ENCODE measurements around the gene POLR3A. TPM values are rescaled to one million over a fixed set of nuclear protein-coding genes. Genes with fewer than 3 reads are reported as not detected.

The POLR3A gene
- total and polyA plus RNA-seq, 9 donors = 4.8 to 15.0 (median 12.8) TPM

DNA sequence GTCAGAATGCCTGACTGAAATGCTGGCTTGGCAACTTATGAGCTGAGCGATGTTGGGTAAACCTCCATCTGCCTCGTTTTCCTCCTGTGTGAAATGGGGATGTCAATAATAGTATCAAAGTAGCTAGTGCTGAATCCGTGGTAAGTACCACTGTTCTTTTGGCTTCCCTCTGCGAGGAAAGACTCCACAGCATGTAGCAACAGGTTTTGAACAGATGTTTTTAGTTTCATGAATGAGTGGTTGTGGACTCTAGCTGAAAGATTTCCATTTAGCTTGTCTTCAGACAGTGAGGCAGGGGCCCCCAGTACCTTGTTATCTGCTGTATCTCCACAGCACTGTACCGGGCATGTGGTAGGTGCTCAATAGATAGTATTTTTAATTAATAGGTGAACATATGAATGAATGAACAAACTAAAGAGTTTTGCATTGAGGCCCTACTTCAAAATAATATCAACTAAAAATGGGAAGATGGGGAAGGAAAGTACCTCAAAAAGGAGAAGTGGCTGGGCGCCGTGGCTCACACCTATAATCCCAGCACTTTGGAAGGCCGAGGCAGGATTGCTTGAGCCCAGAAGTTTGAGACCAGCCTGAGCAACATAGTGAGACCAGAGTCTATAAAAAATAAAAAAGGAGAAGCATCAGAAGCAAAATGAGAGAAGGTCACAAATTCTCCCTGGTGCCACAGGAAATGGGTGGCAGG, 97.1 kb downstream of the POLR3A start:
- Histone ChIP-seq H3K27me3 (no peaks in the 10 kb centered on the region), H3K4me3 (no peak overlapping the region), H3K9me3 (no peaks in the 10 kb centered on the region), H3K36me3 (no peaks in the 10 kb centered on the region), H3K27ac (no peak overlapping the region), H3K4me1 (ENCODE audit: insufficient read depth) (peaks cover 9% of the 10 kb centered on the region)
- no peak for DNase-seq
- 79 to 87% (median 83%) methylated on average over 8 of the region's 8 CpGs for WGBS, 3 donors
- TF ChIP-seq, protein P1, sequence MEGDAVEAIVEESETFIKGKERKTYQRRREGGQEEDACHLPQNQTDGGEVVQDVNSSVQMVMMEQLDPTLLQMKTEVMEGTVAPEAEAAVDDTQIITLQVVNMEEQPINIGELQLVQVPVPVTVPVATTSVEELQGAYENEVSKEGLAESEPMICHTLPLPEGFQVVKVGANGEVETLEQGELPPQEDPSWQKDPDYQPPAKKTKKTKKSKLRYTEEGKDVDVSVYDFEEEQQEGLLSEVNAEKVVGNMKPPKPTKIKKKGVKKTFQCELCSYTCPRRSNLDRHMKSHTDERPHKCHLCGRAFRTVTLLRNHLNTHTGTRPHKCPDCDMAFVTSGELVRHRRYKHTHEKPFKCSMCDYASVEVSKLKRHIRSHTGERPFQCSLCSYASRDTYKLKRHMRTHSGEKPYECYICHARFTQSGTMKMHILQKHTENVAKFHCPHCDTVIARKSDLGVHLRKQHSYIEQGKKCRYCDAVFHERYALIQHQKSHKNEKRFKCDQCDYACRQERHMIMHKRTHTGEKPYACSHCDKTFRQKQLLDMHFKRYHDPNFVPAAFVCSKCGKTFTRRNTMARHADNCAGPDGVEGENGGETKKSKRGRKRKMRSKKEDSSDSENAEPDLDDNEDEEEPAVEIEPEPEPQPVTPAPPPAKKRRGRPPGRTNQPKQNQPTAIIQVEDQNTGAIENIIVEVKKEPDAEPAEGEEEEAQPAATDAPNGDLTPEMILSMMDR (IDR thresholded peaks at IDR 0.05) = no peak
- TF ChIP-seq EP300 (IDR thresholded peaks at IDR 0.05) (no peak), POLR2A (IDR thresholded peaks at IDR 0.05) (no peak)
- intact Hi-C loops (cut with DNase I) = no loop called here

DNA sequence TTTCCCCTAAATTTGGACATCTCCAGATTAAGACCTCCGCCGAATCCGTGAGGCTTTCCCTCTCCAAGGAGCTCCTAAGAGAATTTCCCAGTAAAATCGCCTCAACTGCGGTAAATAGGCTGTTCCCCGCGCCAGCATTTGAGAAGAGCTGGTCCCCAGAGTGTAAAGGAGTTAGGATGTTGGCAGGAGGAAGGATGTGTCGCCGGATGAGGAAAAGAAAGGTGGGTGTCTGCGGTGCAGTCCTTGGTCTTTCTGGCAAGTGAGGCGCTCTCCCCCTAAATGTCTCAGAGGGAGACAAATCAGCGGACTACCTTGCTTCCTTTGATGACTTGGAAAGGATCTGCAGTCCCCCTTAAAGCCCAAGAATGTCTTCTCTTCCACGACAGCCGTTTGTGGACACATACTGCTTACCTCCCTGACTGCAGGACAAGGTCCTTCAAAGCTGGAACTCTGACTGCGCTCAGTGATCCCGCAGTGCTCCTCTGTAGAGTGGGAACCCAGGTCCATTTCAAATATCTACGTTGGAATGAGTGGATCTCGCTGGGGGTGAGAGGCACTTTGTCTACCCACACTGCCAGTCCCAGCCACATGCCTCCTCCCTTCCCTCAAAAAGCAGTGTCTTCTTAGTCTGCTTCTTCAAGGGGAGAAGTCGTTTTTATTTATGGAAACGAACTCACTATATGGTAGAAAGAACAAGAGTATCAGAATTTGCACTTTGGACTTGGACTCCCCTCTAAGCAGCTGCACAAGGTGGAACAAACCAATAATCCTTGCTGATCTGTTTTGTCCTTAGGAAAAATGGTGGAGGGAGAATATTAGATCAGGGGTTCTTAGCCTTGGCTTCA, 101.7 kb downstream of the POLR3A start:
- intact Hi-C loops (cut with DNase I) = loop anchor here in 3 of 4 donors (5.0 to 10.0 kb wide), 3 partner anchors 47 to 83 kb away; no protein-coding TSS in a partner anchor
- Histone ChIP-seq H3K36me3 (no peaks in the 10 kb centered on the region), H3K27ac (peak overlapping the region; percentile 79 to 87), H3K4me1 (ENCODE audit: insufficient read depth) (peaks cover 8% of the 10 kb centered on the region), H3K4me3 (peak overlapping the region; percentile 92), H3K27me3 (no peaks in the 10 kb centered on the region), H3K9me3 (no peaks in the 10 kb centered on the region)
- TF ChIP-seq EP300 (IDR thresholded peaks at IDR 0.05) (no peak), POLR2A (IDR thresholded peaks at IDR 0.05) (no peak)
- TF ChIP-seq, protein P1 (IDR thresholded peaks at IDR 0.05) = no peak
- peak in 2 of 5 donors; percentile 41 to 49 for DNase-seq
- WGBS, 3 donors = 31 to 36% (median 33%) methylated on average over 20 of the region's 20 CpGs

DNA sequence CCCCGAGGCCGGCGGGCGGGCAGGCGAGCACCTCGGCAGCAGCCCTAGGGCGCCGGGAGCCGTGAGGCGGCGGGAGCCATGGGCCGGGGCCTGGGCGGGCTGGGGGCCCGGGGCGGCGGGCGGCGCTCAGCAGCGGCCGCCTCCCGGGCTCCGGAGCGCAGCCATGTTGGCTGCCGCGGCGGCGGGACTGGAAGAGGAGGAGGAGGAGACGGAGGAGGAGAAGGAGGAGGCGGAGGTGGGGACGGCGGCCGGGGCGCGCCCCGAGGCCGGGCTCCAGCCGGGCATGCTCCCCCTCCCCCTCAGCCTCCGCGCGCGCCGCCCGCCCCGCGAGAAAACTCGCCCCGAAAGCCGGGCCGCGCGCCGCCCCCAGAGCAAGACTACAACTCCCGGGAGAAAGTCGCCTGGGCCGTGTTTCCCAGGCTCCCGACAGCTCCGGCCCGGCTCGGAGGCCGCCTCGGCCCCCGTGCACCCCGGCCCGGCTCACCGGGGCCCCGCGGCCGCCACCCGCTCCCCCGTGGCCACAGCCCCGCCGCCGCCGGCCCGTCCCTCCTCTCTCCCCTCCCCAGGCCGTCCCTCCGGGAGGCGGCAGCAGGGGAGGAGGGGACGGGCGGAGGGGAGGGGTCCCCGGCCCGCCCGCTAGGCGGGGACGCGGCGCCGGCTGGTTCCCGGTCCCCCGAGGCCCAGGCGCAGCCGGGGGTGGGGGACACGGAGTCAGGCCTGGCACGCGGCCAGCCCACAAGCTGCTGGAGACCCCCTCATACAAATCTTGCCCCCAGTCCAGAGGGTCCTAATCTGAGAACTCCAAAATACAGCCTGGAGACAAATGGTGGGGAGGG, 102.5 kb downstream of the POLR3A start, which contains the start of gene DLG5:
DLG5 (minus strand) TSS at position 190 of the 836 bp plus-strand sequence. CDS start 235 bp downstream, outside the sequence.
- peak within 1 kb of the TSS; percentile 92 for H3K4me3 ChIP-seq
- peaks cover 8% of the 10 kb centered on the region for H3K4me1 ChIP-seq (ENCODE audit: insufficient read depth)
- WGBS, 3 donors = 0 to 1% (median 1%) methylated on average over 41 to 83 of the region's 95 CpGs
- TF ChIP-seq, protein P1 (IDR thresholded peaks at IDR 0.05) = peak in 2 of 3 donors; percentile 15 to 33
- TF ChIP-seq POLR2A (IDR thresholded peaks at IDR 0.05) = peak; percentile 4
- TF ChIP-seq EP300 (IDR thresholded peaks at IDR 0.05) = no peak
- H3K27me3 ChIP-seq = no peaks in the 10 kb centered on the region
- H3K27ac ChIP-seq = peak within 1 kb of the TSS; percentile 79 to 87
- H3K9me3 ChIP-seq = no peaks in the 10 kb centered on the region
- intact Hi-C loops (cut with DNase I) = loop anchor here in 3 of 4 donors (5.0 to 10.0 kb wide), 3 partner anchors 48 to 82 kb away; no protein-coding TSS in a partner anchor
- H3K36me3 ChIP-seq = no peaks in the 10 kb centered on the region
- DNase-seq = peak; percentile 80 to 86 (median 82)
